HepG2 (cell line): ENCODE results near the gene ITPK1. TPM values are rescaled to one million over a fixed set of nuclear protein-coding genes. Genes with fewer than 3 reads are reported as not detected.

Experiments used
- ATAC-seq: fragments of 200-7000 bp; cut with Tn5 transposase; 3 replicates; pipeline ENCODE4 v1.9.1; 2020; ENCODE audit warnings: mild to moderate bottlenecking, moderate library complexity
- BruUV-seq: library from RNA; stranded (reverse); fragments of 400-500 nt; replicated peaks from 2 replicates; lab custom pipeline; 2021; lab: Mats Ljungman, UMichigan
- CTCF ChIA-PET: fragments of 300-600 bp; formaldehyde crosslinking; extraction: SDS; loops from one replicate; lab custom pipeline; 2021; ENCODE audit warnings: low total read pairs, inconsistent platforms, low intra/inter-chr PET ratio; lab: Yijun Ruan, JAX
- POLR2A ChIA-PET: fragments of 350-600 bp; sonication (Branson Sonifier 250); formaldehyde crosslinking; loops from one replicate; lab custom pipeline; 2020; ENCODE audit warnings: antibody characterized with exemption, inconsistent platforms; lab: Yijun Ruan, JAX
- DNase-seq: peaks from one replicate; pipeline ENCODE4 v3.0.0-alpha.2; 2015; ENCODE audit warnings: low spot score
- FAIRE-seq: peaks from 3 replicates; lab custom pipeline; 2011; peaks lifted over from hg19 to GRCh38; lab: Jason Lieb, UNC
- H2AFZ ChIP-seq: one replicate; pipeline ENCODE4 v1.6.1; 2011; ENCODE audit warnings: low read length, inconsistent platforms
- H3K27ac ChIP-seq: fragments of 300-600 bp; 3 replicates; pipeline ENCODE4 v1.8.0; 2011; ENCODE audit warnings: mixed run types, mild to moderate bottlenecking, mixed read lengths, low read length, inconsistent platforms; ENCODE audit not compliant: insufficient read depth; ENCODE audit errors: extremely low read length
- H3K27me3 ChIP-seq, 2 experiments: fragments of 200-600 bp in 1 of 2; 2 replicates in 1 of 2; 3 replicates in 1 of 2; pipeline versions ENCODE4 v1.6.0 to v1.8.0; 2011; ENCODE audit warnings: low read length in 2 of 2, mild to moderate bottlenecking in 2 of 2, moderate library complexity in 2 of 2, inconsistent platforms in 1 of 2; ENCODE audit not compliant: insufficient read depth in 2 of 2, control insufficient read depth in 1 of 2
- H3K36me3 ChIP-seq, 2 experiments: fragments of 200-600 bp in 1 of 2; replicated peaks in 1 of 2; 2 replicates in 1 of 2; 3 replicates in 1 of 2; pipeline versions ENCODE4 v1.5.1 to v1.8.0; 2011; ENCODE audit warnings: low read length in 2 of 2, inconsistent platforms in 1 of 2; ENCODE audit not compliant: insufficient read depth in 2 of 2, control insufficient read depth in 1 of 2
- H3K4me1 ChIP-seq: 2 replicates; pipeline ENCODE4 v1.5.1; 2012; ENCODE audit warnings: low read length, inconsistent platforms; ENCODE audit not compliant: insufficient read depth
- H3K4me2 ChIP-seq: 2 replicates; pipeline ENCODE4 v1.6.0; 2011; ENCODE audit warnings: low read depth, low read length, inconsistent platforms
- H3K4me3 ChIP-seq, 3 experiments: fragments of 200-600 bp in 1 of 3; sonication (generic), shearing (Covaris generic) in 1 of 3; replicated peaks in 1 of 3; 2 replicates each; pipeline ENCODE4 v1.5.1; 2011 to 2016; ENCODE audit warnings: low read length in 3 of 3, inconsistent platforms in 2 of 3, low read depth in 2 of 3, mild to moderate bottlenecking in 2 of 3, control low read depth in 1 of 3, mixed read lengths in 1 of 3; ENCODE audit not compliant: insufficient read depth in 1 of 3
- H3K79me2 ChIP-seq: one replicate; pipeline ENCODE4 v1.6.1; 2011; ENCODE audit warnings: low read length, inconsistent platforms; ENCODE audit not compliant: insufficient read depth
- H3K9ac ChIP-seq: 2 replicates; pipeline ENCODE4 v1.6.0; 2011; ENCODE audit warnings: mild to moderate bottlenecking, low read depth, low read length, inconsistent platforms; ENCODE audit not compliant: insufficient read depth
- H3K9me3 ChIP-seq: 2 replicates; pipeline ENCODE4 v1.5.1; 2012; ENCODE audit warnings: mild to moderate bottlenecking, low read length
- H4K20me1 ChIP-seq: 2 replicates; pipeline ENCODE4 v1.6.0; 2011; ENCODE audit warnings: inconsistent platforms, mild to moderate bottlenecking, low read length, moderate library complexity; ENCODE audit not compliant: insufficient read depth
- ATF1 ChIP-seq: IDR thresholded peaks from 2 replicates; pipeline ENCODE4 v1.6.1; 2016; ENCODE audit warnings: mild to moderate bottlenecking, control low read depth
- BHLHE40 ChIP-seq: IDR thresholded peaks from 2 replicates; pipeline ENCODE4 v1.6.1; 2011; ENCODE audit warnings: low read length, improper control_type of control experiment
- EEA1 ChIP-seq: sonication (generic); formaldehyde crosslinking; IDR thresholded peaks from 2 replicates; pipeline ENCODE4 v1.5.1; 2020; ENCODE audit warnings: mild to moderate bottlenecking, missing genetic modification reagents, borderline replicate concordance
- NFE2 ChIP-seq: sonication (generic); formaldehyde crosslinking; IDR thresholded peaks from 2 replicates; pipeline ENCODE4 v1.4.0; 2020; ENCODE audit warnings: missing genetic modification reagents
- NFIC ChIP-seq: IDR thresholded peaks from 2 replicates; pipeline ENCODE4 v1.6.1; 2012; ENCODE audit warnings: mild to moderate bottlenecking, low read length, inconsistent platforms
- PITX1 ChIP-seq: sonication (generic); formaldehyde crosslinking; IDR thresholded peaks from 2 replicates; pipeline ENCODE4 v1.5.1; 2020; ENCODE audit warnings: mild to moderate bottlenecking, missing genetic modification reagents
- ZBTB7A ChIP-seq: sonication (generic); formaldehyde crosslinking; IDR thresholded peaks from 2 replicates; pipeline ENCODE4 v1.8.0; 2022; ENCODE audit warnings: mild to moderate bottlenecking, missing genetic modification reagents
- WGBS: methylation state at CpG from one replicate; pipeline ENCODE4 v1.1.6; 2017; ENCODE audit warnings: low lambda C conversion rate; 5-methylcytosine and 5-hydroxymethylcytosine counted together
- in situ Hi-C: cut with HindIII; loops from 2 replicates; pipeline ENCODE4 v1.10.0; 2017; ENCODE audit warnings: low pct_unique_long_range_greater_than_20kb; ENCODE audit not compliant: extremely low pct_ligation_motif_present
- intact Hi-C: fragments of 100-400 bp; cut with micrococcal nuclease; formaldehyde crosslinking; loops from one replicate; pipeline ENCODE4 v1.10.0; 2022; ENCODE audit not compliant: unreplicated experiment
- polyA plus RNA-seq, 8 experiments: library from polyadenylated mRNA; depleted of rRNA in 3 of 8; stranded (reverse) in 7 of 8; unstranded in 1 of 8; fragments of >200 nt; fragmentation: Illumina TruSeq in 4 of 8; extraction: Trizol in 4 of 8; gene quantifications; 2 replicates each; pipeline versions ENCODE4 v1.2.1 to v1.2.3, GENCODE V29; 2011 to 2016; ENCODE audit warnings: low read depth in 4 of 8, missing spikeins in 1 of 8, mixed read lengths in 1 of 8; ENCODE audit not compliant: insufficient read depth in 1 of 8
- total RNA-seq, 5 experiments: library from RNA; depleted of rRNA; stranded (reverse); fragments of >200 nt; fragmentation: Illumina TruSeq; extraction: Trizol; gene quantifications; 2 replicates each; pipeline ENCODE4 v1.2.3, GENCODE V29; 2016; ENCODE audit warnings: low read depth in 1 of 5
- TF ChIP-seq, protein P1 (sequence below): fragments of 450-650 bp; IDR thresholded peaks from 2 replicates; pipeline ENCODE4 v1.6.1; 2017; ENCODE audit warnings: mild to moderate bottlenecking
- TF ChIP-seq, protein P2 (sequence below): sonication (generic); formaldehyde crosslinking; conservative IDR thresholded peaks from 2 replicates; pipeline ENCODE4 v1.4.0; 2020; ENCODE audit warnings: missing genetic modification reagents

ITPK1 gene
- total and polyA plus RNA-seq, 2 of the 13 experiments (the other 11 are each of a cell fraction or from before 2014, with no cell fraction given), result 20.5 to 47.5 TPM

DNA sequence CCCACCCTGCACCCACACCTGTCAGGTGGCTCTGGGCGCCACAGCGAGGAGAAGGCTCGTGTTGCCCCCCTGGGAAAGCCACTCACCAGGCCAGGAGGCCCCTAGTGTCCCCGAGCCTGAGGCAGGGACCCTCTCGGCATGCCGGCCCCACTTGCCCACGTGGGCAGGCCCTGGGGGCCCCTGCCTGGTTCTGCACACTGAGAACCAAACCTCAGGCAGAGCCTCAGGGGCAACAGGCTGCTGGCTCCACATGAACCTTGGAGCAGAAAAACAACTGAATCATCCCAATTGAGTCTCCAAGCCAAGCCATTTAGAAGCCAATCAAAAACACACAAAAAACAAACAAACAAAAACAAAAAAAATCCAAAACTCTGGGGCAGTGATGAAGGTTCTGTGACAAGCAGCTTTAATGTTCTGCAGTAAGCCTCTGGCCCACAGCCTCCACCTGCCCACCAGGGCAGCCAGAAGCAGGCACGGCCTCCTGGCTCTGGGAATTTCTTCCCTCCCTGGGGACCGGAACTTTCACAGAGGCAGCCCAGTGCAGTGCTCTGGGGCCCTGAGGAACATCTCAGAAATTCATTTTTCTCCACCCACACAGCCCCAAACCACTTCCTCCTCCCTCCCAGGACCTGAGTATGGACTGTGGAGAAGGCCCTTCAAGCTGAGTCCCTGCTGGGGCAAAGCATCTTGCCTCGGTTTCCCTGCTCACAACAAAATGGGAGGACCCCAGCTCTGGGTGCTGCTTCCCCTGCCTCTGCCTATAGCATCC is 102.6 kb downstream of the ITPK1 start:
- no peak for DNase-seq
- POLR2A ChIA-PET, result no interaction called here
- TF ChIP-seq NFE2 (CRISPR knock-in tag) (no peak), NFIC (no peak), ZBTB7A (no peak), EEA1 (CRISPR knock-in tag) (no peak), BHLHE40 (no peak), ATF1 (no peak), PITX1 (CRISPR knock-in tag) (no peak)
- TF ChIP-seq, protein P1, sequence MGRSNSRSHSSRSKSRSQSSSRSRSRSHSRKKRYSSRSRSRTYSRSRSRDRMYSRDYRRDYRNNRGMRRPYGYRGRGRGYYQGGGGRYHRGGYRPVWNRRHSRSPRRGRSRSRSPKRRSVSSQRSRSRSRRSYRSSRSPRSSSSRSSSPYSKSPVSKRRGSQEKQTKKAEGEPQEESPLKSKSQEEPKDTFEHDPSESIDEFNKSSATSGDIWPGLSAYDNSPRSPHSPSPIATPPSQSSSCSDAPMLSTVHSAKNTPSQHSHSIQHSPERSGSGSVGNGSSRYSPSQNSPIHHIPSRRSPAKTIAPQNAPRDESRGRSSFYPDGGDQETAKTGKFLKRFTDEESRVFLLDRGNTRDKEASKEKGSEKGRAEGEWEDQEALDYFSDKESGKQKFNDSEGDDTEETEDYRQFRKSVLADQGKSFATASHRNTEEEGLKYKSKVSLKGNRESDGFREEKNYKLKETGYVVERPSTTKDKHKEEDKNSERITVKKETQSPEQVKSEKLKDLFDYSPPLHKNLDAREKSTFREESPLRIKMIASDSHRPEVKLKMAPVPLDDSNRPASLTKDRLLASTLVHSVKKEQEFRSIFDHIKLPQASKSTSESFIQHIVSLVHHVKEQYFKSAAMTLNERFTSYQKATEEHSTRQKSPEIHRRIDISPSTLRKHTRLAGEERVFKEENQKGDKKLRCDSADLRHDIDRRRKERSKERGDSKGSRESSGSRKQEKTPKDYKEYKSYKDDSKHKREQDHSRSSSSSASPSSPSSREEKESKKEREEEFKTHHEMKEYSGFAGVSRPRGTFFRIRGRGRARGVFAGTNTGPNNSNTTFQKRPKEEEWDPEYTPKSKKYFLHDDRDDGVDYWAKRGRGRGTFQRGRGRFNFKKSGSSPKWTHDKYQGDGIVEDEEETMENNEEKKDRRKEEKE, result no peak
- TF ChIP-seq, protein P2, sequence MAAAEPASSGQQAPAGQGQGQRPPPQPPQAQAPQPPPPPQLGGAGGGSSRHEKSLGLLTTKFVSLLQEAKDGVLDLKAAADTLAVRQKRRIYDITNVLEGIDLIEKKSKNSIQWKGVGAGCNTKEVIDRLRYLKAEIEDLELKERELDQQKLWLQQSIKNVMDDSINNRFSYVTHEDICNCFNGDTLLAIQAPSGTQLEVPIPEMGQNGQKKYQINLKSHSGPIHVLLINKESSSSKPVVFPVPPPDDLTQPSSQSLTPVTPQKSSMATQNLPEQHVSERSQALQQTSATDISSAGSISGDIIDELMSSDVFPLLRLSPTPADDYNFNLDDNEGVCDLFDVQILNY, result no peak
- Histone ChIP-seq H4K20me1 (no peaks in the 10 kb centered on the region), H2AFZ (no peak overlapping the region), H3K4me1 (peaks cover 74% of the 10 kb centered on the region), H3K9ac (no peak overlapping the region), H3K36me3 (peaks cover 4 to 5% of the 10 kb centered on the region in 2 experiments; a peak in 4 of 5 replicates), H3K27ac (no peak overlapping the region), H3K4me3 (no peak overlapping the region), H3K27me3 (no peaks in the 10 kb centered on the region), H3K4me2 (no peak overlapping the region), H3K79me2 (no peaks in the 10 kb centered on the region), H3K9me3 (no peaks in the 10 kb centered on the region)
- no peak for ATAC-seq
- 91% methylated on average over 6 of the region's 10 CpGs for WGBS
- intact Hi-C loops, result no loop called here
- FAIRE-seq, result no peak
- CTCF ChIA-PET, result no interaction called here
- in situ Hi-C loops, result no loop called here
- no TSS peak for BruUV-seq
